ENCODE data around the gene VWA3B. TPM values are rescaled to one million over a fixed set of nuclear protein-coding genes. Genes with fewer than 3 reads are reported as not detected.

The VWA3B gene
- total and polyA plus RNA-seq, 2 donors (not counting 3 experiments of a cell fraction or from before 2014, with no cell fraction given): not detected

DNA sequence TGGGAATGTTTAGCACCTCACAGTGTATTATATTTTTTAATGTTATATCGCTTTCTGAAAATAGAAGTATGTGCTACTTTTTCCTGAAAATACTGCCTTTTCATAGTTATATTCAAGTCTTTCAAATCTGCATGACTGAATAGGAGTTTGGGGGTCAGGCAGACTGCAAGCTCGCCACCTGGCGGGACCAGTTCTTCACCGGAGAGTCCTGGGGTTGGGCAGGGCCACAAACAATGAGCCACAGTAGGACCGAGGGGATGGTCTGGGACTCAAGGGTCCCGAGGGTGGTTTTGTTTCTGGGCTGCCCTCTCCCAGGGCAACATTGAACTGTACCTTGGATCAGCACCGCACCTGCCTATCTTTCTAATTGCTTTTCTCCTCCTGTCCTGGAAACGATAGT is 70.6 kb downstream of the VWA3B start:
- intact Hi-C loops (cut with micrococcal nuclease): no loop called here
- H3K27ac ChIP-seq (ENCODE audit: insufficient read depth, low read depth, low read length): no peak overlapping the region
- H3K4me3 ChIP-seq (replicated peaks in 1 of 3; ENCODE audit: insufficient read depth in 1 of 3, low read depth in 1 of 3, low read length in 3 of 3): no peak overlapping the region
- H2AFZ ChIP-seq (ENCODE audit: low read depth, low read length): no peak overlapping the region
- dilution Hi-C loops (cut with MboI; ENCODE audit: extremely low pct_ligation_motif_present, low sequenced_read_pairs): loop anchor here (25.0 kb wide), 1 partner anchor 180 kb away; the partner anchor contains the start of gene CNGA3
- H3K4me1 ChIP-seq (ENCODE audit: control insufficient read depth, extremely low read depth, insufficient read depth, low read length): no peaks in the 10 kb centered on the region
- TF ChIP-seq, protein P1, sequence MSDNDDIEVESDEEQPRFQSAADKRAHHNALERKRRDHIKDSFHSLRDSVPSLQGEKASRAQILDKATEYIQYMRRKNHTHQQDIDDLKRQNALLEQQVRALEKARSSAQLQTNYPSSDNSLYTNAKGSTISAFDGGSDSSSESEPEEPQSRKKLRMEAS (IDR thresholded peaks at IDR 0.05; ENCODE audit: insufficient read depth, insufficient read length): no peak
- TF ChIP-seq EZH2 (IDR thresholded peaks at IDR 0.05; ENCODE audit: borderline replicate concordance, low read depth, low read length, severe bottlenecking) (no peak), MYC (IDR thresholded peaks at IDR 0.05; ENCODE audit: low read depth, low read length) (no peak), POLR2A (IDR thresholded peaks at IDR 0.05; ENCODE audit: low read depth, low read length) (no peak), POLR2AphosphoS5 (IDR thresholded peaks at IDR 0.05; ENCODE audit: insufficient read depth, low read depth, low read length) (no peak), GATA2 (IDR thresholded peaks at IDR 0.05; ENCODE audit: insufficient read depth, insufficient read length, low read depth, low read length) (no peak), FOS (IDR thresholded peaks at IDR 0.05; ENCODE audit: borderline replicate concordance, insufficient read depth, low read length) (no peak), JUN (IDR thresholded peaks at IDR 0.05; ENCODE audit: borderline replicate concordance, insufficient read depth, insufficient read length, low read depth) (no peak)
- TF ChIP-seq, protein P2, sequence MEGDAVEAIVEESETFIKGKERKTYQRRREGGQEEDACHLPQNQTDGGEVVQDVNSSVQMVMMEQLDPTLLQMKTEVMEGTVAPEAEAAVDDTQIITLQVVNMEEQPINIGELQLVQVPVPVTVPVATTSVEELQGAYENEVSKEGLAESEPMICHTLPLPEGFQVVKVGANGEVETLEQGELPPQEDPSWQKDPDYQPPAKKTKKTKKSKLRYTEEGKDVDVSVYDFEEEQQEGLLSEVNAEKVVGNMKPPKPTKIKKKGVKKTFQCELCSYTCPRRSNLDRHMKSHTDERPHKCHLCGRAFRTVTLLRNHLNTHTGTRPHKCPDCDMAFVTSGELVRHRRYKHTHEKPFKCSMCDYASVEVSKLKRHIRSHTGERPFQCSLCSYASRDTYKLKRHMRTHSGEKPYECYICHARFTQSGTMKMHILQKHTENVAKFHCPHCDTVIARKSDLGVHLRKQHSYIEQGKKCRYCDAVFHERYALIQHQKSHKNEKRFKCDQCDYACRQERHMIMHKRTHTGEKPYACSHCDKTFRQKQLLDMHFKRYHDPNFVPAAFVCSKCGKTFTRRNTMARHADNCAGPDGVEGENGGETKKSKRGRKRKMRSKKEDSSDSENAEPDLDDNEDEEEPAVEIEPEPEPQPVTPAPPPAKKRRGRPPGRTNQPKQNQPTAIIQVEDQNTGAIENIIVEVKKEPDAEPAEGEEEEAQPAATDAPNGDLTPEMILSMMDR (IDR thresholded peaks at IDR 0.05; ENCODE audit: extremely low read depth in 1 of 2, insufficient read depth in 1 of 2, low read depth in 1 of 2, low read length in 2 of 2): no peak
- FAIRE-seq: no peak
- no peak for DNase-seq (ENCODE audit: low read depth, low spot score)
- no peaks in the 10 kb centered on the region for H3K9me1 ChIP-seq (replicated peaks; ENCODE audit: control insufficient read depth, extremely low read depth, insufficient read depth, low read length)
- no peak overlapping the region for H3K9ac ChIP-seq (replicated peaks; ENCODE audit: extremely low read depth, insufficient read depth, low read length)
- no peaks in the 10 kb centered on the region for H4K20me1 ChIP-seq (replicated peaks; ENCODE audit: control insufficient read depth, extremely low read depth, insufficient read depth, low read length)
- ChIA-PET POLR2A (no interaction called here), CTCF (no interaction called here)
- H3K79me2 ChIP-seq (ENCODE audit: control insufficient read depth, insufficient read depth, low read length): no peaks in the 10 kb centered on the region
- H3K4me2 ChIP-seq (ENCODE audit: insufficient read depth, low read length): no peak overlapping the region
- peaks cover 1 to 2% of the 10 kb centered on the region in 2 experiments for H3K27me3 ChIP-seq (ENCODE audit: control insufficient read depth in 2 of 2, insufficient read depth in 2 of 2, low read length in 2 of 2)
- no TSS peak for BruUV-seq (replicated peaks)
- H3K9me3 ChIP-seq (replicated peaks; ENCODE audit: control insufficient read depth, insufficient read depth, low read length): no peaks in the 10 kb centered on the region
- no peaks in the 10 kb centered on the region for H3K36me3 ChIP-seq (ENCODE audit: control insufficient read depth in 2 of 2, extremely low read depth in 1 of 2, insufficient read depth in 2 of 2, low read length in 2 of 2)

Measured in endothelial cell of umbilical vein (primary cell).